ENCODE results near the gene BBLN.

Gene BBLN

DNA sequence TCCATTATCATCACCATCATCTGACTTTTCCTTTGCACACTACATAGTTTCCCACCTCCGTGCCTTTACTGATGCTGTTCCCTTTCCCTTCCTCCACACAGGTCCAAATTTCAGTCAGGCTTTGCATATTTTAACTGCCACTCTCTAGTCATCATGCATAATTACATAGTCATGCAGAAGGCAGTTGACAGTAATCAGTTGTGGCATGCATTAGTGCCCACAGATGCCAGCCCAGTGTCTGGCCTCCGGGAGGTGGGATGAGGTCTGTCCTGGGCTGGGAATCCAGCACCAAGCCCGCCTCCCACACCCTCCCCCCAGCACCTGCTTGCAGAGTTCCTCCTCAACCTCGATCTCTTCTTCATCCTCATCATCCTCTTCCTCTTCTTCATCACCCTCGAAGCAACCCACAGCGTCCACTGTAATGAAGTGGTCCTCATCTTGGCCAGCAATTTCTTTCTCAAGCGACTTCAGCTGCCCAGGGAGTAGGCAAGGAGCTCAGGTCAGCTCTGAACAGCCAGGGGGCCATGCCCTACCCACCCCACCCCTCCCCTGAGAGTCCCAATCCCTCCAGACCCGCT is 8.8 kb downstream of the BBLN start:
- TF ChIP-seq, protein P1, sequence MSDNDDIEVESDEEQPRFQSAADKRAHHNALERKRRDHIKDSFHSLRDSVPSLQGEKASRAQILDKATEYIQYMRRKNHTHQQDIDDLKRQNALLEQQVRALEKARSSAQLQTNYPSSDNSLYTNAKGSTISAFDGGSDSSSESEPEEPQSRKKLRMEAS (IDR thresholded peaks at IDR 0.05; ENCODE audit: low read depth, low read length), result no peak
- no peak for TF ChIP-seq POLR2A (IDR thresholded peaks at IDR 0.05; ENCODE audit: extremely low read depth, insufficient read length)
- TF ChIP-seq, protein P2, sequence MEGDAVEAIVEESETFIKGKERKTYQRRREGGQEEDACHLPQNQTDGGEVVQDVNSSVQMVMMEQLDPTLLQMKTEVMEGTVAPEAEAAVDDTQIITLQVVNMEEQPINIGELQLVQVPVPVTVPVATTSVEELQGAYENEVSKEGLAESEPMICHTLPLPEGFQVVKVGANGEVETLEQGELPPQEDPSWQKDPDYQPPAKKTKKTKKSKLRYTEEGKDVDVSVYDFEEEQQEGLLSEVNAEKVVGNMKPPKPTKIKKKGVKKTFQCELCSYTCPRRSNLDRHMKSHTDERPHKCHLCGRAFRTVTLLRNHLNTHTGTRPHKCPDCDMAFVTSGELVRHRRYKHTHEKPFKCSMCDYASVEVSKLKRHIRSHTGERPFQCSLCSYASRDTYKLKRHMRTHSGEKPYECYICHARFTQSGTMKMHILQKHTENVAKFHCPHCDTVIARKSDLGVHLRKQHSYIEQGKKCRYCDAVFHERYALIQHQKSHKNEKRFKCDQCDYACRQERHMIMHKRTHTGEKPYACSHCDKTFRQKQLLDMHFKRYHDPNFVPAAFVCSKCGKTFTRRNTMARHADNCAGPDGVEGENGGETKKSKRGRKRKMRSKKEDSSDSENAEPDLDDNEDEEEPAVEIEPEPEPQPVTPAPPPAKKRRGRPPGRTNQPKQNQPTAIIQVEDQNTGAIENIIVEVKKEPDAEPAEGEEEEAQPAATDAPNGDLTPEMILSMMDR (IDR thresholded peaks at IDR 0.05; ENCODE audit: low read depth, low read length), result no peak
- no peak for TF ChIP-seq MYC (IDR thresholded peaks at IDR 0.05; ENCODE audit: low read depth, low read length)
- DNase-seq (ENCODE audit: low read depth), result no peak
- no peak overlapping the region for H3K4me3 ChIP-seq (ENCODE audit: low read depth, low read length)

DNA sequence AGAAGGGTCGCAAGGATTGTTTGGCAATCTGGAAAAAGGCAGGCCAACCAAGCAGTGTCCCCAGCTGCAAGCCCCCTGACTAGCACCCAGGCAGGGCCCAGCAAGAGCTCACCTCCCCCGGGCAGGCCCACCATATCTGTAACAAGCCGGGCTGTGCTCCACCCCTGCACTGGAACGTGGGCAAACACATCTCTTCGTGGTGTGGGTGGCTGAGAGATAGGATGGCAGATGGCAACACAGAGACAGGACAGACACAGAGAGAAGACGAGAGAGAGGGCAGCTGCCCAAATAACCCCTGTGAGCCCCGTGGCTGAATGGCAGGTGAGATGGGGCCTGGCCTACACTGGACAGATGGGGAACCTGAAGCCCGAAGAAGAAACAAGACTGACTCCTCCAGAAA is 9.4 kb downstream of the BBLN start:
- DNase-seq (ENCODE audit: low read depth), result no peak
- H3K4me3 ChIP-seq (ENCODE audit: low read depth, low read length), result no peak overlapping the region
- TF ChIP-seq, protein P2 (IDR thresholded peaks at IDR 0.05; ENCODE audit: low read depth, low read length), result no peak
- no peak for TF ChIP-seq POLR2A (IDR thresholded peaks at IDR 0.05; ENCODE audit: extremely low read depth, insufficient read length)

DNA sequence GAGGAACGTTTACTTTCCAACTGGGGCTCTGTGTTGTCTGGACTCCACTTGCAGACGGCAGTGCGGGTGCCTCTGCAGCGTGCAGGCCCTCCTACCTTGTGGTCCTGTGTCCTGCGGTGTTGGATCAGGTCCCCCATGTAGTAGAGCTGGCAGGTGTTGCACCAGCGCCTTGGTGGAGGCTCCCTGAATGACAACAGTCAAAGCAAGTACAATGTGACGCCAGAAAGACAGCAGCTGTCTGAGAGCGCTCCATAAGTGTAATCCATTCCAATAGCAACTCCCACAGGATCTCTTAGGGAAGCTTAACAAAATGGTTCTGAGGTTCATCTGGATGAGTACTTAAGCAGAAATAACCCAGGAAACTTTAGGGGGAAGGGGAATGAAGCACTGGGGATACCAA is 9.9 kb downstream of the BBLN start:
- H3K4me3 ChIP-seq (ENCODE audit: low read depth, low read length), result no peak overlapping the region
- TF ChIP-seq POLR2A (IDR thresholded peaks at IDR 0.05; ENCODE audit: extremely low read depth, insufficient read length) (no peak), MYC (IDR thresholded peaks at IDR 0.05; ENCODE audit: low read depth, low read length) (no peak)
- TF ChIP-seq, protein P1 (IDR thresholded peaks at IDR 0.05; ENCODE audit: low read depth, low read length), result no peak
- TF ChIP-seq, protein P2 (IDR thresholded peaks at IDR 0.05; ENCODE audit: low read depth, low read length), result no peak
- DNase-seq (ENCODE audit: low read depth), result no peak

DNA sequence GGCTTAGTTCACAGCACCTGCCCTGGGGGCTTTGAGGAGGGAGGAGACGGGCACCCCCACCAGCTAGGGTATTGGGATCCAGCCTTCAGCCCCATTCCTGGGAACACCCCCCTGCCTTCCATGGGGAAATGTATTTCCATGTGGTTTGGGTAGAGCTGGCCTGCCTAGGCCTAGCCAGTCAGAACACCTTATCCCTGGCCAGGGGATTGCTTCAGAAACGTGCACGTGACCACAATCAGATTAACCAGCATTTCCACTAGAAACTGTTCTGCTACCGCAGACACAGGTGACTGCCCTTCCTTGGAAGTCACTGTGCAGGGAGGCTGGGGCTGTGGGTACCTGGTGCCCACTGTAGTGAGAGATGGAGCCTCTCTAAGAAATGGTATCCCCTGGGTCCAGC is 14.0 kb downstream of the BBLN start:
- no peak overlapping the region for H3K4me3 ChIP-seq (ENCODE audit: low read depth, low read length)
- TF ChIP-seq, protein P2 (IDR thresholded peaks at IDR 0.05; ENCODE audit: low read depth, low read length), result no peak
- no peak for DNase-seq (ENCODE audit: low read depth)

DNA sequence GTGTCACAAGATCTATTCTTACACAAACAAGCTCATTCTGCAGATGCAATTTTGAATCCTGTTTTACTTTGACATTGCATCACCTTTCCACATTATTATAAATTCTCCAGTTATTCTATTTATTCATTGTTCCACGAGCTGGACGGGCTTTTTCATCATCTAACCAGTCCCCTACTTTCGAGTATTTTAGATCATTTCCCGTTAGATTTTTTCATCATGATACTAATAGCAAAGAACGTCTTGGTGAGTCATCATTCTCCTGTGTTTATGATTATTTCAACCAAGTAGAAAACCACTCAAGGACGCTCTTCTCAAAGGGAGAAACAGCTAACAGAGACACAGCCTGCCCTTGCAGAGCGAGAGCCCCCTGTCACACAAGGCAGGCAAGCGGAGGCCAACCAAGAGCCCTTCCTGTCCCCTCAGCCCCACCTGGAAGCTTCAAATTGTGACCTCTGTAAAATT is 15.1 kb downstream of the BBLN start:
- H3K4me3 ChIP-seq (ENCODE audit: low read depth, low read length), result no peak overlapping the region
- no peak for DNase-seq (ENCODE audit: low read depth)
- TF ChIP-seq, protein P1 (IDR thresholded peaks at IDR 0.05; ENCODE audit: low read depth, low read length), result no peak
- TF ChIP-seq MYC (IDR thresholded peaks at IDR 0.05; ENCODE audit: low read depth, low read length) (no peak), POLR2A (IDR thresholded peaks at IDR 0.05; ENCODE audit: extremely low read depth, insufficient read length) (no peak)
- TF ChIP-seq, protein P2 (IDR thresholded peaks at IDR 0.05; ENCODE audit: low read depth, low read length), result no peak

DNA sequence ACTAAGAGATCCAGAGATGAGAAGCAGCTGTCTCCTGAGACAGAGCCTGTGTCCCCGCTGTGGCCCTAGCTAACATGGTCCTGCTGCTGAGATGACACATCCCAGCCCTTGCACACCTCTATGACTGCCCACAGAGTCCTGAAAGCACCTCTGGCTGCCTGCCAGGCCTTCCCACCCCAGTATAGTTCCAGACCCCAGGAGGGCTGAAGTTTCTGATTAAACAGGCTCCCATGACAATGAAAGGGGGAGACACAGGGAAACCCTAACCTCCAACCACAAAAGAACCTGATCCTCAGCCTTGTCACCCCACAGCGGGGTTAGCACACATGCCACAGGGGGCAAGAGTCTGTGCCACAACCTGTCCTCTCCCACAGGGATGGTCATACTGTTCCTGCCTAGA is 15.7 kb downstream of the BBLN start:
- no peak overlapping the region for H3K4me3 ChIP-seq (ENCODE audit: low read depth, low read length)
- no peak for DNase-seq (ENCODE audit: low read depth)
- TF ChIP-seq, protein P2 (IDR thresholded peaks at IDR 0.05; ENCODE audit: low read depth, low read length), result no peak
- TF ChIP-seq MYC (IDR thresholded peaks at IDR 0.05; ENCODE audit: low read depth, low read length) (no peak), POLR2A (IDR thresholded peaks at IDR 0.05; ENCODE audit: extremely low read depth, insufficient read length) (no peak)
- TF ChIP-seq, protein P1 (IDR thresholded peaks at IDR 0.05; ENCODE audit: low read depth, low read length), result no peak

All from NB4 (cell line).